Transverse colon (tissue), 3 donors: ENCODE data around the gene GTF2IRD2.
"Not testable (repeated sequence)": the region's sequence is repeated elsewhere in the genome, so short reads cannot be mapped to it uniquely, and the experiment has no call there.

ENCODE experiments used
- CTCF ChIP-seq, 5 experiments: fragments of 200-600 bp in 3 of 5; fragments of 450-650 bp in 2 of 5; sonication (generic) in 3 of 5; IDR thresholded peaks; 1 replicate in 2 of 5; 2 replicates in 3 of 5; pipeline ENCODE4 v1.5.1; 2016 to 2017; ENCODE audit warnings: antibody characterized with exemption in 5 of 5, inconsistent platforms in 3 of 5, mild to moderate bottlenecking in 2 of 5, moderate library complexity in 1 of 5
- EP300 ChIP-seq: sonication (generic); formaldehyde crosslinking; IDR thresholded peaks from one replicate; pipeline ENCODE4 v1.6.1; 2017; ENCODE audit warnings: antibody characterized with exemption, low read depth
- POLR2A ChIP-seq: fragments of 450-650 bp; IDR thresholded peaks from one replicate; pipeline ENCODE4 v1.6.1; 2016; ENCODE audit warnings: antibody characterized with exemption, mild to moderate bottlenecking, moderate library complexity

- not testable (repeated sequence) for TF ChIP-seq CTCF (IDR thresholded peaks at IDR 0.05); POLR2A; EP300
Measured at GRCh38 chr7:74756673-74757072, 94.7 kb downstream of the GTF2IRD2 start.
